Ovary (tissue), 10 donors: ENCODE data around the gene CYFIP1. TPM values are rescaled to one million over a fixed set of nuclear protein-coding genes. Genes with fewer than 3 reads are reported as not detected.

Source experiments
- DNase-seq, 5 donors: peaks; one replicate each; pipeline ENCODE4 v3.0.0-alpha.2; 2019 to 2020
- H3K27ac ChIP-seq, 2 donors: fragments of 200-600 bp; one replicate each; pipeline versions ENCODE4 v1.5.1 to v1.8.0; 2019 to 2022
- H3K27me3 ChIP-seq: fragments of 200-600 bp; one replicate; pipeline ENCODE4 v1.8.0; 2022
- H3K36me3 ChIP-seq: fragments of 200-600 bp; sonication (generic); one replicate; pipeline ENCODE4 v1.5.1; 2019
- H3K4me1 ChIP-seq: one replicate; pipeline ENCODE4 v1.8.1; 2013; ENCODE audit warnings: mild to moderate bottlenecking, moderate library complexity; ENCODE audit not compliant: insufficient read depth
- H3K4me3 ChIP-seq: fragments of 200-600 bp; sonication (generic); one replicate; pipeline ENCODE4 v1.5.1; 2017
- H3K9me3 ChIP-seq, 2 donors: fragments of 200-600 bp in 1 of 2; sonication (generic) in 1 of 2; one replicate each; pipeline versions ENCODE4 v1.5.1 to v1.8.1; 2013 to 2019; ENCODE audit warnings: mild to moderate bottlenecking in 1 of 2, moderate library complexity in 1 of 2
- CTCF ChIP-seq, 3 donors: fragments of 450-650 bp in 2 of 3; fragments of 200-600 bp in 1 of 3; IDR thresholded peaks; one replicate each; pipeline versions ENCODE4 v1.5.1 to v1.8.0; 2016 to 2022; ENCODE audit warnings: antibody characterized with exemption in 3 of 3, mild to moderate bottlenecking in 1 of 3
- EP300 ChIP-seq: sonication (generic); formaldehyde crosslinking; IDR thresholded peaks from one replicate; pipeline ENCODE4 v1.6.1; 2017; ENCODE audit warnings: antibody characterized with exemption
- POLR2A ChIP-seq: fragments of 450-650 bp; IDR thresholded peaks from one replicate; pipeline ENCODE4 v1.6.1; 2017; ENCODE audit warnings: antibody characterized with exemption, mild to moderate bottlenecking, moderate library complexity
- WGBS, 3 donors: extraction: QIAGEN DNeasy Blood & Tissue Kit in 1 of 3; methylation state at CpG; one replicate each; pipeline versions ENCODE4 v1.1.5 to v1.1.7; 2013 to 2017; 5-methylcytosine and 5-hydroxymethylcytosine counted together
- intact Hi-C, 4 donors: fragments of 100-400 bp; cut with DNase I; formaldehyde crosslinking; loops; one replicate each; pipeline versions ENCODE4 v1.11.0 to v1.15.1; 2022 to 2023
- long read RNA-seq, 3 donors: library from polyadenylated mRNA in 2 of 3; unstranded in 2 of 3; transcript quantifications; one replicate each; pipeline ENCODE4 v2.0.0 and lab custom pipeline, GENCODE V29; 2021 to 2026
- polyA plus RNA-seq, 2 donors: library from polyadenylated mRNA; stranded (reverse); fragments of 200-250 nt in 1 of 2; fragments of 350-450 nt in 1 of 2; fragmentation: Illumina TruSeq in 1 of 2; extraction: RNeasy Lipid Tissue Mini Kit (QIAGEN cat#74804) in 1 of 2; gene quantifications; one replicate each; pipeline ENCODE4 v1.2.3, GENCODE V29; 2013 to 2014
- total RNA-seq, 7 donors: library from RNA; depleted of rRNA in 2 of 7; stranded (reverse); fragments of >200 nt in 2 of 7; fragmentation: NEBNext Ultra II Directional in 3 of 7; extraction: Animal tissue kit (Norgen Biotek cat#: 25700) in 3 of 7; gene quantifications; one replicate each; pipeline versions ENCODE4 v1.1.0 to v1.2.4, GENCODE V29; 2016 to 2023
- donor health status: DM: no; HTN: no; CAD: no; lungs with moderate emphysema.
- donor health status: DM: no; HTN: no; CAD: no.
- donor health status: Bipolar disorder and iron deficiency.
- donor health status: DM: yes; HTN: yes; CAD: no.
- donor health status: DM: no; HTN: no; CAD: no.
- donor health status: DM: yes; HTN: yes; CAD: no.

The CYFIP1 gene
- 10 to 100 TPM; 41.8 to 96.2 (median 87.4) TPM for total RNA-seq
- polyA plus RNA-seq, result 10 to 100 TPM; 35.8 to 69.2 TPM
- long read RNA-seq, donor 1, full-length matches to known transcripts, result 30 of 105 reads
- long read RNA-seq, donor 1, partial matches to known transcripts, result 62 of 105 reads
- long read RNA-seq, donor 1, other reads (novel, unspliced or antisense), result 13 of 105 reads
- long read RNA-seq, donor 2, full-length matches to known transcripts, result 3 of 8 reads
- long read RNA-seq, donor 2, partial matches to known transcripts, result 5 of 8 reads
- long read RNA-seq, donor 2, other reads (novel, unspliced or antisense), result 0 of 8 reads
- long read RNA-seq, donor 3, full-length matches to known transcripts, result 130 of 214 reads
- long read RNA-seq, donor 3, partial matches to known transcripts, result 41 of 214 reads
- long read RNA-seq, donor 3, other reads (novel, unspliced or antisense), result 43 of 214 reads

GRCh38 chr15:22980189-22981050 is at the start of gene CYFIP1:
TSS of gene CYFIP1 (minus strand) at chr15:22980368. CDS start at chr15:22947285, 33,083 bp downstream.
- intact Hi-C loops, result no loop called here
- DNase-seq, result peak; percentile 83 to 89 (median 87)
- 0 to 2% (median 1%) methylated on average over 50 to 93 of the region's 93 CpGs for WGBS, 3 donors
- H3K27me3 ChIP-seq, result no peaks in the 10 kb centered on the region
- peak within 1 kb of the TSS; percentile 57 for H3K4me3 ChIP-seq
- no peaks in the 10 kb centered on the region for H3K9me3 ChIP-seq
- peaks cover 5% of the 10 kb centered on the region for H3K4me1 ChIP-seq
- H3K36me3 ChIP-seq, result no peaks in the 10 kb centered on the region
- no peak for TF ChIP-seq CTCF (IDR thresholded peaks at IDR 0.05)
- H3K27ac ChIP-seq, result peak within 1 kb of the TSS; percentile 18 to 37

GRCh38 chr15:23026218-23026617 is 46.0 kb upstream of the CYFIP1 start:
- WGBS, 3 donors, result 80 to 95% (median 88%) methylated on average over 1 of the region's 1 CpG
- no peaks in the 10 kb centered on the region for H3K9me3 ChIP-seq
- no peak for DNase-seq
- H3K36me3 ChIP-seq, result no peaks in the 10 kb centered on the region
- no peak overlapping the region for H3K4me3 ChIP-seq
- TF ChIP-seq CTCF (IDR thresholded peaks at IDR 0.05), result no peak
- TF ChIP-seq POLR2A, result no peak
- no peak for TF ChIP-seq EP300
- no peak overlapping the region for H3K27ac ChIP-seq
- intact Hi-C loops, result no loop called here
- no peaks in the 10 kb centered on the region for H3K27me3 ChIP-seq
- H3K4me1 ChIP-seq, result no peaks in the 10 kb centered on the region

GRCh38 chr15:23022156-23022555 is 42.0 kb upstream of the CYFIP1 start:
- Histone ChIP-seq H3K27ac (no peak overlapping the region), H3K9me3 (no peaks in the 10 kb centered on the region), H3K36me3 (no peaks in the 10 kb centered on the region), H3K4me3 (no peak overlapping the region), H3K27me3 (no peaks in the 10 kb centered on the region), H3K4me1 (no peaks in the 10 kb centered on the region)
- intact Hi-C loops, result no loop called here
- TF ChIP-seq POLR2A (no peak), CTCF (IDR thresholded peaks at IDR 0.05) (no peak), EP300 (no peak)
- no peak for DNase-seq
- WGBS, 3 donors, result 88 to 96% (median 94%) methylated on average over 2 of the region's 2 CpGs

- 89 to 94% (median 91%) methylated on average over 2 to 3 of the region's 3 CpGs for WGBS, 3 donors
- Histone ChIP-seq H3K36me3 (no peaks in the 10 kb centered on the region), H3K27ac (no peak overlapping the region)
Observed at GRCh38 chr15:23014394-23015000, 34.3 kb upstream of the CYFIP1 start.

More at GRCh38 chr15:23014394-23015000, 34.3 kb upstream of the CYFIP1 start:
- Histone ChIP-seq H3K4me3 (no peak overlapping the region), H3K9me3 (no peaks in the 10 kb centered on the region), H3K4me1 (no peaks in the 10 kb centered on the region), H3K27me3 (no peaks in the 10 kb centered on the region)
- intact Hi-C loops, result no loop called here
- TF ChIP-seq EP300, result no peak
- no peak for TF ChIP-seq CTCF (IDR thresholded peaks at IDR 0.05)
- TF ChIP-seq POLR2A, result no peak
- no peak for DNase-seq
